B cell (primary cell): ENCODE results near the gene RNF17. TPM values are rescaled to one million over a fixed set of nuclear protein-coding genes. Genes with fewer than 3 reads are reported as not detected.

Experiments
- ATAC-seq: fragments of 200-7000 bp; cut with Tn5 transposase; one replicate; pipeline ENCODE4 v1.10.0; 2021; ENCODE audit warnings: low read depth, mild to moderate bottlenecking, moderate number of reproducible peaks, moderate library complexity
- CTCF ChIA-PET: fragments of 350-600 bp; sonication (Branson Sonifier 250); formaldehyde crosslinking; loops from one replicate; lab custom pipeline; 2021; ENCODE audit warnings: antibody characterized with exemption, inconsistent platforms; lab: Charles Lee
- POLR2A ChIA-PET: fragments of 350-600 bp; sonication (Branson Sonifier 250); formaldehyde crosslinking; loops from one replicate; lab custom pipeline; 2021; ENCODE audit warnings: antibody characterized with exemption; lab: Charles Lee
- DNase-seq: peaks from one replicate; pipeline ENCODE4 v3.0.0; 2013
- H2AFZ ChIP-seq: 2 replicates; pipeline ENCODE4 v1.6.1; 2012; ENCODE audit warnings: mild to moderate bottlenecking, low read depth, low read length; ENCODE audit not compliant: insufficient read depth, poor library complexity, severe bottlenecking
- H3K27ac ChIP-seq, 2 donors: 1 replicate in 1 of 2; 2 replicates in 1 of 2; pipeline ENCODE4 v1.5.1; 2012 to 2013; ENCODE audit warnings: low read length in 2 of 2, mild to moderate bottlenecking in 2 of 2, moderate library complexity in 1 of 2
- H3K27me3 ChIP-seq, 4 experiments: fragments of 200-600 bp in 1 of 4; sonication (generic) in 1 of 4; replicated peaks in 1 of 4; 1 replicate in 2 of 4; 2 replicates in 2 of 4; pipeline versions ENCODE4 v1.6.1 to v1.7.0; 2013 to 2016; ENCODE audit warnings: low read length in 3 of 4, mild to moderate bottlenecking in 2 of 4, mixed read lengths in 1 of 4, moderate library complexity in 1 of 4; ENCODE audit not compliant: insufficient read depth in 4 of 4, control insufficient read depth in 3 of 4; ENCODE audit errors: control extremely low read depth in 1 of 4
- H3K36me3 ChIP-seq, 2 experiments: replicated peaks in 1 of 2; 1 replicate in 1 of 2; 2 replicates in 1 of 2; pipeline versions ENCODE4 v1.6.1 to v1.7.1; 2013; ENCODE audit warnings: low read length in 1 of 2; ENCODE audit not compliant: insufficient read depth in 2 of 2, control insufficient read depth in 1 of 2; ENCODE audit errors: control extremely low read depth in 1 of 2, extremely low read depth in 1 of 2
- H3K4me1 ChIP-seq, 2 donors: fragments of 200-600 bp in 1 of 2; sonication (generic) in 1 of 2; 1 replicate in 1 of 2; 2 replicates in 1 of 2; pipeline versions ENCODE4 v1.5.1 to v1.6.1; 2013 to 2017; ENCODE audit warnings: low read length in 2 of 2; ENCODE audit not compliant: control insufficient read depth in 2 of 2, insufficient read depth in 2 of 2
- H3K4me2 ChIP-seq: replicated peaks from 2 replicates; pipeline ENCODE3; 2012; ENCODE audit warnings: mild to moderate bottlenecking, low read depth, low read length; ENCODE audit not compliant: poor library complexity, severe bottlenecking
- H3K4me3 ChIP-seq, 5 experiments: fragments of 200-600 bp in 1 of 5; sonication (generic) in 1 of 5; 1 replicate in 3 of 5; 2 replicates in 2 of 5; pipeline versions ENCODE4 v1.5.1 to v1.7.0; 2011 to 2016; ENCODE audit warnings: low read length in 4 of 5, mild to moderate bottlenecking in 4 of 5, low read depth in 2 of 5, control low read depth in 1 of 5, moderate library complexity in 1 of 5; ENCODE audit not compliant: insufficient read depth in 1 of 5; ENCODE audit errors: control extremely low read depth in 1 of 5, extremely low read depth in 1 of 5
- H3K79me2 ChIP-seq: fragments of 200-600 bp; sonication (generic); one replicate; pipeline ENCODE4 v1.6.0; 2016; ENCODE audit warnings: low read length; ENCODE audit not compliant: control insufficient read depth, insufficient read depth
- H3K9ac ChIP-seq: fragments of 200-600 bp; sonication (generic); 2 replicates; pipeline ENCODE4 v1.6.1; 2017; ENCODE audit warnings: mild to moderate bottlenecking, low read length, moderate library complexity
- H3K9me3 ChIP-seq, 3 donors: one replicate each; pipeline versions ENCODE4 v1.6.1 to v1.7.1; 2013; ENCODE audit warnings: low read length in 2 of 3; ENCODE audit not compliant: control insufficient read depth in 2 of 3, insufficient read depth in 1 of 3; ENCODE audit errors: control extremely low read depth in 1 of 3
- H4K20me1 ChIP-seq: 2 replicates; pipeline ENCODE4 v1.6.0; 2012; ENCODE audit warnings: mild to moderate bottlenecking, low read length; ENCODE audit not compliant: insufficient read depth, control insufficient read depth, poor library complexity, severe bottlenecking
- H3K27ac Mint-ChIP-seq: one replicate; pipeline ENCODE4 v1.8.0; 2021; ENCODE audit warnings: mixed read lengths
- H3K27me3 Mint-ChIP-seq: one replicate; pipeline ENCODE4 v1.8.0; 2021; ENCODE audit warnings: mixed read lengths
- H3K4me1 Mint-ChIP-seq: one replicate; pipeline ENCODE4 v1.8.0; 2021; ENCODE audit warnings: mixed read lengths
- H3K4me3 Mint-ChIP-seq: one replicate; pipeline ENCODE4 v1.8.0; 2021; ENCODE audit warnings: mixed read lengths
- H3K9me3 Mint-ChIP-seq: one replicate; pipeline ENCODE4 v1.8.0; 2022; ENCODE audit warnings: mixed read lengths; ENCODE audit not compliant: insufficient read depth
- CTCF ChIP-seq: fragments of 200-600 bp; IDR thresholded peaks from one replicate; pipeline ENCODE4 v1.8.0; 2022; ENCODE audit warnings: antibody characterized with exemption, mild to moderate bottlenecking
- EZH2 ChIP-seq: IDR thresholded peaks from 2 replicates; pipeline ENCODE4 v1.6.1; 2012; ENCODE audit warnings: borderline replicate concordance, low read depth, mild to moderate bottlenecking, moderate library complexity, low read length; ENCODE audit not compliant: insufficient read depth, poor library complexity, severe bottlenecking
- WGBS: methylation state at CpG from one replicate; pipeline ENCODE4 v1.1.5; 2013; ENCODE audit warnings: missing lambda C conversion rate; ENCODE audit not compliant: insufficient coverage; 5-methylcytosine and 5-hydroxymethylcytosine counted together
- intact Hi-C: fragments of 100-400 bp; cut with micrococcal nuclease; formaldehyde crosslinking; loops from one replicate; pipeline ENCODE4 v1.10.0; 2022
- polyA plus RNA-seq: library from polyadenylated mRNA; depleted of rRNA; stranded (reverse); fragments of >200 nt; gene quantifications from 2 replicates; pipeline ENCODE4 v1.2.3, GENCODE V29; 2012
- total RNA-seq, 2 donors: library from RNA; stranded (reverse); fragments of 120-200 nt in 1 of 2; gene quantifications; 1 replicate in 1 of 2; 2 replicates in 1 of 2; pipeline versions ENCODE4 v1.2.3 to v1.2.4, GENCODE V29; 2013 to 2022

RNF17 gene
- total and polyA plus RNA-seq, 2 donors (not counting 1 experiment from before 2014, with no cell fraction given): 0.12 TPM; not detected in 1

GRCh38 chr13:24842549-24843274 lies 78.7 kb downstream of the RNF17 start:
- Histone ChIP-seq H2AFZ (no peak overlapping the region), H3K9ac (no peak overlapping the region), H3K9me3 (no peaks in the 10 kb centered on the region), H3K4me2 (no peak overlapping the region), H3K79me2 (no peaks in the 10 kb centered on the region), H3K27me3 (no peaks in the 10 kb centered on the region), H4K20me1 (no peaks in the 10 kb centered on the region), H3K4me3 (no peak overlapping the region), H3K36me3 (no peaks in the 10 kb centered on the region), H3K4me1 (no peaks in the 10 kb centered on the region), H3K27ac (no peak overlapping the region)
- 88% methylated on average over 7 of the region's 9 CpGs for WGBS
- Mint-ChIP-seq H3K27ac (no peak overlapping the region), H3K4me3 (no peak overlapping the region), H3K27me3 (peaks cover 2% of the 10 kb centered on the region), H3K4me1 (no peaks in the 10 kb centered on the region), H3K9me3 (no peaks in the 10 kb centered on the region)
- CTCF ChIA-PET: no interaction called here
- ATAC-seq (no peak), DNase-seq (no peak)
- POLR2A ChIA-PET: interaction anchor here (0.7 kb wide), 1 partner anchor 205 kb away, joined by 4 read pairs; no protein-coding TSS in a partner anchor
- no peak for TF ChIP-seq CTCF
- TF ChIP-seq EZH2: no peak
- intact Hi-C loops: no loop called here

GRCh38 chr13:24851546-24851945 lies 87.6 kb downstream of the RNF17 start:
- H3K27ac Mint-ChIP-seq: no peak overlapping the region
- CTCF ChIA-PET: no interaction called here
- Histone ChIP-seq H4K20me1 (no peaks in the 10 kb centered on the region), H3K79me2 (no peaks in the 10 kb centered on the region), H3K4me1 (no peaks in the 10 kb centered on the region), H3K27ac (no peak overlapping the region), H2AFZ (no peak overlapping the region), H3K9me3 (no peaks in the 10 kb centered on the region), H3K9ac (no peak overlapping the region), H3K4me3 (no peak overlapping the region), H3K4me2 (no peak overlapping the region), H3K36me3 (no peaks in the 10 kb centered on the region), H3K27me3 (peaks cover 0 to 4% (median 0%) of the 10 kb centered on the region in 4 experiments)
- POLR2A ChIA-PET: no interaction called here
- DNase-seq (no peak), ATAC-seq (no peak)
- WGBS: 100% methylated on average over 1 of the region's 1 CpG
- peaks cover 18% of the 10 kb centered on the region for H3K27me3 Mint-ChIP-seq
- no peaks in the 10 kb centered on the region for H3K9me3 Mint-ChIP-seq
- peaks cover 3% of the 10 kb centered on the region for H3K4me1 Mint-ChIP-seq
- H3K4me3 Mint-ChIP-seq: no peak overlapping the region
- TF ChIP-seq CTCF (no peak), EZH2 (no peak)
- intact Hi-C loops: no loop called here
